ENCODE data around the gene PRCD.

Gene PRCD

DNA sequence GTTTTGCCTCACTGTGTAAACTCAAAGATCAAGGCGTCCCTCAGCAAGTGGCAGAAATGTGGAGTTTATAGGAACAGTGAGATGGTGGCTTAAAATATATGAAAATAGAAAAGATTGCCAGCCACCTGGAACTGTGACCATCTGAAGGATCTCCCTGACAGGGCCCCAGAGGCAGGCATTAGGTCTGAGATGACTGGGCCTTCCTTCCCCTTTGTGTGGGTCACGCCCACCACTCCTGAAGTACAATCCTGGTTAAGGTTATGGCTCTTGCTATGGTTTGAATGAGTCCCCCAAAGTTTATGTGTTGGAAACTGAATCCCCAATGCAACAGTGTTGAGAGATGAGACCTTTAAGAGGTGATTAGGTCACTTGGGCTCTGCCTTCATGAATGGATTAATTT is 39.4 kb downstream of the PRCD start:
- TF ChIP-seq GATA1 (IDR thresholded peaks at IDR 0.05; ENCODE audit: low read depth, low read length): no peak
- no peak for TF ChIP-seq POLR2A (IDR thresholded peaks at IDR 0.05; ENCODE audit: low read length)
- no peak for DNase-seq

- no peak for DNase-seq
Measured at GRCh38 chr17:76581515-76581914, 41.7 kb downstream of the PRCD start.

DNA sequence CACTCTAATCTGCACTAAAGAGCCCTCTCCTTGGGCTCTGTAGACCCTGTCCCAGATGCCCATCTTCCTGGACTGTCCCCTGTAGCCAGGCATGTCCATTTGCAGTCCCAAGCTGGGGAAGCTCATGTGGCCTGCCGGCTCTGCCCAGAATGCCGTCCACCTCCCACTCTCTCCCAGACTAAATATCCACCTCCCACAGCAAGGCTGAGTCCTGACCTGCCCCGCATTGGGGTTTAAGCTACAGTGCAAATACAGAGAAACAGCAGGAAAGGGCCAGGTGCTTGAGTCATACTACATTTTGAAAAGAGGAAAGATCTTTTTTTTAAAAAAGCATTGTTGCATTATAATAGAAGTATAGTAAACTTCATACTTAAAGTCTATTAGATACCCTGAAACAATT is 42.8 kb downstream of the PRCD start:
- TF ChIP-seq GATA1 (IDR thresholded peaks at IDR 0.05; ENCODE audit: low read depth, low read length) (no peak), POLR2A (IDR thresholded peaks at IDR 0.05; ENCODE audit: low read length) (no peak)
- DNase-seq: no peak

More at GRCh38 chr17:76581515-76581914, 41.7 kb downstream of the PRCD start:
- no peak for TF ChIP-seq GATA1 (IDR thresholded peaks at IDR 0.05; ENCODE audit: low read depth, low read length)

GRCh38 chr17:76584427-76585032 is 44.7 kb downstream of the PRCD start:
- no peak for DNase-seq

DNA sequence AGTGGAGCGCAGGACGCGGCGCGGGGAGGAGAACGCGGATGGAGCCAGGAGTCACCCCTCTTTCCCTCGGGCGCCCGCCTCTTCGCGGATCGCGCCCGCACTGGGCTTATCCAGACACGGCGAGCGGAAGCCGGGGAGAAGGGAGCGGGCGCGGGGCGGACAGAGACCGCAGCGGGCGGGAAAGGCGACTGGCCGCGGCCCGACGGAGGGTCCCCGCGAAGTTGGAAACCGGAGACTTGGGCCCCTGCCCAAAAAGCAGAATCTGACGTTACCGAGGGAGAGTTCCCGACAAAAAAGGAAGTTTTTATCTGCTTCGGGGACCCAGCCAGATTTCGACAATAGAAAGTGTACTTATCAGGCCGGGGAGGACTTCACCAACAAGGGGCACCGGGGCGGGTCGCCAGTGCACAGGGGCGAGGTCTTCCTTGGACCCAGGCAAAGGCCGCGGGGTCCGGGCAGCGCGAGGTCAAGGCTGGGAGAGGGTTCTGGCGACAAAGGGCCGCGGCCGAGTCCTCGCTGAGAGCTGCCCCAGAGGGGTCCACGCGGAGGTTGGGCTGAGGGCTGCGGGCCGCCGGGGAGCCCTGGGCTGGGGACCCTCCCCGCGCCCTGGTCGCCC is 45.3 kb downstream of the PRCD start:
- TF ChIP-seq GATA1 (IDR thresholded peaks at IDR 0.05; ENCODE audit: low read depth, low read length) (no peak), POLR2A (IDR thresholded peaks at IDR 0.05; ENCODE audit: low read length) (no peak)
- no peak for DNase-seq

More at GRCh38 chr17:76584427-76585032, 44.7 kb downstream of the PRCD start:
- TF ChIP-seq POLR2A (IDR thresholded peaks at IDR 0.05; ENCODE audit: low read length) (no peak), GATA1 (IDR thresholded peaks at IDR 0.05; ENCODE audit: low read depth, low read length) (no peak)

- TF ChIP-seq POLR2A (IDR thresholded peaks at IDR 0.05; ENCODE audit: low read length) (no peak), GATA1 (IDR thresholded peaks at IDR 0.05; ENCODE audit: low read depth, low read length) (no peak)
- peak; percentile 69 to 71 for DNase-seq
Measured at GRCh38 chr17:76585649-76586593, 46.1 kb downstream of the PRCD start, which contains the start of gene ST6GALNAC2. TSS of gene ST6GALNAC2 (minus strand) at chr17:76585860. CDS start at chr17:76585808, 52 bp downstream.

DNA sequence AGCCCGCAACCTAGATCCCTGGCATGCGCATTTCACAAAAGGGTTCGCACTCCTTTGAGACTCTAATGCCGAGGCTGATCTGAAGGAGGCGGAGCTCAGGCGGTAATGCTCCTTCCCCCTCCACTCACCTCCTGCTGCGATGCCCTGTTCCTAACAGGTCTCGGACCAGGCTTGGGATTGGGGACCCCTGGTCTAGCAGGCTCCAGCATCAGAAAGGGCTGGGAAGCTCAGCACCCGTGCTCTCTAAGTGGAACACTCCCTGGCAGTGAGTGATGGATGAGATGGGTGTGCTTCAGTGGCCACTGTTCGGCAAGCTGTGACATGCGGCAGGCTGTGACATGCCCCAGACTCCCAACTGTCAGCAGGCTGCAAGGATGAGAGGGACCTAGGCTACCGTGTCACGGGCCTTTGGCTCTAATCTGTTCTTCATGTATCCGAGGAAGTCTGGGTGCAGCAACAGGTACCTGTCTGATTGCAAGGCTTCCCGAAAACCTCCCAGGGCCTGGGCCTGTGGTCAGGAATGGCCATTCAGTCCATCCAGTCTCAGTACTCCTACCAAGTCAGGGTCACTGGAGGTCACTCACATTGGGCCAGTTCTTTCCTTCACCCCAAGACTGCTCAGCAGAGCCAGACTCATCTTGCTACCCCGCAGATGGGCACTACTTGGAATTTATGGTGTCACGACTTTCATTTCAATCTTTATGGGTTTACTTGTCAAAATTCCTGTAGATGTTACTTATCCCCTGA is 47.1 kb downstream of the PRCD start:
- no peak for TF ChIP-seq POLR2A (IDR thresholded peaks at IDR 0.05; ENCODE audit: low read length)
- TF ChIP-seq GATA1 (IDR thresholded peaks at IDR 0.05; ENCODE audit: low read depth, low read length): no peak
- DNase-seq: no peak

- DNase-seq: no peak
- TF ChIP-seq GATA1 (IDR thresholded peaks at IDR 0.05; ENCODE audit: low read depth, low read length) (no peak), POLR2A (IDR thresholded peaks at IDR 0.05; ENCODE audit: low read length) (no peak)
Measured at GRCh38 chr17:76588182-76588581, 48.3 kb downstream of the PRCD start.

GRCh38 chr17:76593384-76593826 is 53.6 kb downstream of the PRCD start:
- no peak for DNase-seq
- TF ChIP-seq POLR2A (IDR thresholded peaks at IDR 0.05; ENCODE audit: low read length): no peak
- TF ChIP-seq GATA1 (IDR thresholded peaks at IDR 0.05; ENCODE audit: low read depth, low read length): no peak

DNA sequence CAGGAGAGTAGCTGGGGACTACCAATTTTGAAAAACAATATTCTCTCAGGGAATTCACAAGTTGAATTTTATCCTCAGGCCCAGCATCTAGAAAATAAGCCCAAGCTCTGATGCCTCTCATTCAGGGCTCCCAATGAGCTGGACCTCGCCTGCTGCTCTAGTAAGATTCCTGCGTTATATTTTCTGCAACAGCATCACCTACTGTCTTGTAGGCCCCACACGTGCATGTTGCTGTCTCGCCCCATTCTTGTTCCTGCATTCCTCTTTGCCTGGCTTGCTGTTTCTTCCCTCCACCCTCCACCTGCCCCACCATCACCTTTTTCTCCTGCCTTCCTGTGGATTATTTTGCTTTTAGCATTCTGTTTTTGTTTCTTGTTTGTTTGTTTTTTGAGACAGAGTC is 54.1 kb downstream of the PRCD start:
- no peak for DNase-seq

GRCh38 chr17:76594690-76595089 is 54.8 kb downstream of the PRCD start:
- DNase-seq: no peak
- TF ChIP-seq POLR2A (IDR thresholded peaks at IDR 0.05; ENCODE audit: low read length) (no peak), GATA1 (IDR thresholded peaks at IDR 0.05; ENCODE audit: low read depth, low read length) (no peak)

More for the DNA sequence above, 54.1 kb downstream of the PRCD start:
- TF ChIP-seq GATA1 (IDR thresholded peaks at IDR 0.05; ENCODE audit: low read depth, low read length) (no peak), POLR2A (IDR thresholded peaks at IDR 0.05; ENCODE audit: low read length) (no peak)

All from erythroblast (primary cell).